Muscle of leg (tissue), 11 donors: Measurements from ENCODE around the gene CD40LG. TPM values are rescaled to one million over a fixed set of nuclear protein-coding genes. Genes with fewer than 3 reads are reported as not detected.
A peak's percentile ranks its signal among the peaks of the same experiment; 100 is the strongest.

ENCODE experiments used
- DNase-seq: peaks from one replicate; pipeline ENCODE4 v3.0.0; 2013
- H3K27ac ChIP-seq: one replicate; pipeline ENCODE4 v1.5.1; 2013; ENCODE audit warnings: mild to moderate bottlenecking, low read length, control low read depth
- H3K27me3 ChIP-seq: one replicate; pipeline ENCODE4 v1.6.1; 2013; ENCODE audit warnings: low read length; ENCODE audit not compliant: control insufficient read depth, insufficient read depth
- H3K36me3 ChIP-seq: one replicate; pipeline ENCODE4 v1.6.1; 2013; ENCODE audit warnings: low read length; ENCODE audit not compliant: control insufficient read depth, insufficient read depth
- H3K4me1 ChIP-seq: one replicate; pipeline ENCODE4 v1.6.1; 2013; ENCODE audit warnings: low read length; ENCODE audit not compliant: control insufficient read depth, insufficient read depth
- H3K4me3 ChIP-seq: one replicate; pipeline ENCODE4 v1.5.1; 2013; ENCODE audit warnings: low read length, control low read depth
- H3K9me3 ChIP-seq: replicated peaks from 2 replicates; pipeline ENCODE4 v1.6.1; 2013; ENCODE audit warnings: low read depth, low read length; ENCODE audit not compliant: control insufficient read depth
- WGBS: methylation state at CpG from one replicate; pipeline ENCODE4 v1.1.5; 2013; ENCODE audit warnings: missing lambda C conversion rate; ENCODE audit not compliant: insufficient coverage; 5-methylcytosine and 5-hydroxymethylcytosine counted together
- polyA plus RNA-seq, 8 donors: library from polyadenylated mRNA; unstranded; fragments of 120-200 nt; gene quantifications; one replicate each; pipeline versions ENCODE4 v1.2.1 to v1.2.3, GENCODE V29; 2013; ENCODE audit warnings: inconsistent platforms in 1 of 8, low replicate concordance in 1 of 8; ENCODE audit not compliant: insufficient read length in 8 of 8, insufficient read depth in 1 of 8
- total RNA-seq: library from RNA; stranded (reverse); fragments of 120-200 nt; gene quantifications from one replicate; pipeline ENCODE4 v1.2.4, GENCODE V29; 2013

CD40LG gene
- total and polyA plus RNA-seq, 9 donors: 0.11 to 0.15 TPM; not detected in 7

- Histone ChIP-seq H3K27me3 (peaks cover 17% of the 10 kb centered on the region), H3K4me3 (no peak overlapping the region), H3K36me3 (no peaks in the 10 kb centered on the region), H3K4me1 (no peaks in the 10 kb centered on the region), H3K9me3 (no peaks in the 10 kb centered on the region), H3K27ac (no peak overlapping the region)
- no peak for DNase-seq
- WGBS: no CpG with 5 or more reads among the region's 1 CpG
Observed at GRCh38 chrX:136623396-136623795, 24.6 kb upstream of the CD40LG start.

GRCh38 chrX:136625246-136625645 lies 22.7 kb upstream of the CD40LG start:
- no CpG with 5 or more reads among the region's 2 CpGs for WGBS
- Histone ChIP-seq H3K4me1 (no peaks in the 10 kb centered on the region), H3K27ac (no peak overlapping the region), H3K9me3 (no peaks in the 10 kb centered on the region), H3K4me3 (no peak overlapping the region), H3K27me3 (peaks cover 14% of the 10 kb centered on the region), H3K36me3 (no peaks in the 10 kb centered on the region)
- DNase-seq: no peak

GRCh38 chrX:136626237-136626636 lies 21.7 kb upstream of the CD40LG start:
- Histone ChIP-seq H3K27me3 (peaks cover 20% of the 10 kb centered on the region), H3K27ac (no peak overlapping the region), H3K36me3 (no peaks in the 10 kb centered on the region), H3K9me3 (no peaks in the 10 kb centered on the region), H3K4me3 (no peak overlapping the region), H3K4me1 (no peaks in the 10 kb centered on the region)
- WGBS: no CpG with 5 or more reads among the region's 2 CpGs
- DNase-seq: no peak

DNA sequence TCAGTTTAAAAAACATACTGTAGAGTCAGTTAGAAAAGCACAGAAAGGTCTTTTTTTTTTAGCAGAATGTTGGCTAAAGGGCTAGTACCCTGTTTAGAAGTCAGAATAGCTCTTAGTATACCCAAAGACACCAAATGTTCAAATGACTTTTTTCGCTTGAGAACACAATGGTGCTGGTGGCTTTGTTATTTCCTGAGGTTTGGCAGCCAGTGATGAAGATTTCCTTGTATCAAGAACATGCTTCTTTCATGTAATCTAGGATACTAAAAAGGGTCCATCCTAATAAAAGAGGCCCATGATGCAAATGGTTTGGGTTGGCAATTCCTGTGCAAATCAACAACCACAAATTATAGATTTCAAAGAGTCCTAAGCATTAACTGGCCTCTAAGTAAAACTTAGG lies 21.1 kb upstream of the CD40LG start:
- H3K4me1 ChIP-seq: no peaks in the 10 kb centered on the region
- peaks cover 17% of the 10 kb centered on the region for H3K27me3 ChIP-seq
- H3K27ac ChIP-seq: no peak overlapping the region
- no peaks in the 10 kb centered on the region for H3K36me3 ChIP-seq
- WGBS: no CpG with 5 or more reads among the region's 1 CpG
- H3K9me3 ChIP-seq: no peaks in the 10 kb centered on the region
- H3K4me3 ChIP-seq: no peak overlapping the region
- no peak for DNase-seq

DNA sequence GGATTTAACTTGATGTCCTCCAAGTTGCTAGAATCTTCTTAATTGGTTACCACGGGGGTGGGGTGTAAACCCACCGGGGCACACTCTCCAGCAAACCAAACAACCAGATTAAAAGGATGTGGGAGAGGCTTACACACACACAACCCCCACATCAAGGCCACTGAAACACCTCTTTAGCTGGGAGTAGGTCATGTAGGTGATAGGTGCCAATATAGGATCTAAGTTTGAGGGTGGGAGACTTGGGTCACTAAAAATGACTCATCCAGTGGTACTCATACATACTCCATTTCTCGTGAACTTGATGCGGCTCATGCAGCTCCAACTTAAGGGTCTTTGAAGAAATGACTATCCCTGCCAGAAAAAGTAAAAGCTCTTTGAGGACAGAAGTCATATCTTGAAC lies 20.5 kb upstream of the CD40LG start:
- H3K36me3 ChIP-seq: no peaks in the 10 kb centered on the region
- no peak overlapping the region for H3K27ac ChIP-seq
- no peak for DNase-seq
- peaks cover 17% of the 10 kb centered on the region for H3K27me3 ChIP-seq
- H3K4me3 ChIP-seq: no peak overlapping the region
- H3K9me3 ChIP-seq: no peaks in the 10 kb centered on the region
- no CpG with 5 or more reads among the region's 4 CpGs for WGBS
- H3K4me1 ChIP-seq: no peaks in the 10 kb centered on the region

GRCh38 chrX:136629084-136629750 lies 18.7 kb upstream of the CD40LG start:
- Histone ChIP-seq H3K27me3 (peaks cover 17% of the 10 kb centered on the region), H3K36me3 (no peaks in the 10 kb centered on the region), H3K9me3 (no peaks in the 10 kb centered on the region), H3K4me3 (no peak overlapping the region), H3K4me1 (no peaks in the 10 kb centered on the region), H3K27ac (no peak overlapping the region)
- WGBS: 72% methylated on average over 2 of the region's 6 CpGs
- no peak for DNase-seq

DNA sequence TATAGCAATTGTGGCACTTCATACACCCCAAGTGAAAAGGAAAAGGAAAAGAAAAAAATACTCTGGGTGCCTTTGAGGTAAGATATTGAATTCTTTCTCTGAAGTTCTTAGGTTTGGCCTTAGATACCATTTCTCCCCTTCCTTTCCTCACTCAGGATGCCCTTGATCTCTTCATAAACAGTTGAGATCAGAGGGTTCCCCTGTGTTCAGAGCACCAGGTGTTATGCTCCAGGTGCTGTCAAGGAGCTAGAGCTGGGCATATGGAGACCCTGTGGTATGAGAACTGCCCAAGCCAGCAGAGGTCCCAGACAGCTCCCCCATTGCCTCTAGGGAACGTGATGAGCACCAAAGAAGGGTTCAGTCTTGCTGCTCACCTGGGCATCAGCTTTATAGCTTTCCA lies 17.1 kb upstream of the CD40LG start:
- WGBS: no CpG with 5 or more reads among the region's 1 CpG

GRCh38 chrX:136635235-136635634 lies 12.7 kb upstream of the CD40LG start:
- Histone ChIP-seq H3K36me3 (no peaks in the 10 kb centered on the region), H3K4me1 (no peaks in the 10 kb centered on the region), H3K9me3 (no peaks in the 10 kb centered on the region), H3K27me3 (peaks cover 28% of the 10 kb centered on the region), H3K4me3 (no peak overlapping the region), H3K27ac (no peak overlapping the region)
- 80% methylated on average over 1 of the region's 6 CpGs for WGBS
- peak; percentile 3 for DNase-seq

More for the DNA sequence above, 17.1 kb upstream of the CD40LG start:
- Histone ChIP-seq H3K9me3 (no peaks in the 10 kb centered on the region), H3K4me1 (no peaks in the 10 kb centered on the region), H3K4me3 (no peak overlapping the region), H3K27me3 (peaks cover 19% of the 10 kb centered on the region), H3K27ac (no peak overlapping the region), H3K36me3 (no peaks in the 10 kb centered on the region)
- no peak for DNase-seq

- DNase-seq: peak; percentile 3
- WGBS: no CpG with 5 or more reads among the region's 3 CpGs
- H3K27ac ChIP-seq: no peak overlapping the region
- no peaks in the 10 kb centered on the region for H3K9me3 ChIP-seq
- H3K4me3 ChIP-seq: no peak overlapping the region
- H3K27me3 ChIP-seq: peaks cover 23% of the 10 kb centered on the region
- no peaks in the 10 kb centered on the region for H3K36me3 ChIP-seq
- H3K4me1 ChIP-seq: no peaks in the 10 kb centered on the region
Observed at GRCh38 chrX:136636121-136636520, 11.8 kb upstream of the CD40LG start.

GRCh38 chrX:136639506-136640176 lies 8.3 kb upstream of the CD40LG start:
- no peaks in the 10 kb centered on the region for H3K9me3 ChIP-seq
- H3K27me3 ChIP-seq: peaks cover 25% of the 10 kb centered on the region
- H3K27ac ChIP-seq: no peak overlapping the region
- no peak overlapping the region for H3K4me3 ChIP-seq
- H3K4me1 ChIP-seq: no peaks in the 10 kb centered on the region
- no peaks in the 10 kb centered on the region for H3K36me3 ChIP-seq
- DNase-seq: peak; percentile 18
- 62% methylated on average over 6 of the region's 8 CpGs for WGBS
